HFF-Myc (cell line): ENCODE measurements around the gene HMGN5.

Experiments
- DNase-seq: peaks from one replicate; pipeline ENCODE4 v3.0.0-alpha.2; 2011; ENCODE audit warnings: low read depth; ENCODE audit errors: extremely low read depth
- H3K4me3 ChIP-seq: replicated peaks from 2 replicates; pipeline ENCODE4 v1.5.1; 2011; ENCODE audit warnings: low read depth, mild to moderate bottlenecking, control low read depth, low read length
- CTCF ChIP-seq: IDR thresholded peaks from 2 replicates; pipeline ENCODE4 v1.5.1; 2012; ENCODE audit warnings: mild to moderate bottlenecking, low read depth, low read length, control low read depth; ENCODE audit errors: missing control alignments

Gene HMGN5

GRCh38 chrX:81231476-81231875 lies 29.8 kb upstream of the HMGN5 start:
- no peak overlapping the region for H3K4me3 ChIP-seq
- TF ChIP-seq CTCF: no peak
- no peak for DNase-seq

- no peak for TF ChIP-seq CTCF
- no peak overlapping the region for H3K4me3 ChIP-seq
- DNase-seq: no peak
These were observed 28.2 kb upstream of the HMGN5 start for GRCh38 chrX:81229901-81230300.

DNA sequence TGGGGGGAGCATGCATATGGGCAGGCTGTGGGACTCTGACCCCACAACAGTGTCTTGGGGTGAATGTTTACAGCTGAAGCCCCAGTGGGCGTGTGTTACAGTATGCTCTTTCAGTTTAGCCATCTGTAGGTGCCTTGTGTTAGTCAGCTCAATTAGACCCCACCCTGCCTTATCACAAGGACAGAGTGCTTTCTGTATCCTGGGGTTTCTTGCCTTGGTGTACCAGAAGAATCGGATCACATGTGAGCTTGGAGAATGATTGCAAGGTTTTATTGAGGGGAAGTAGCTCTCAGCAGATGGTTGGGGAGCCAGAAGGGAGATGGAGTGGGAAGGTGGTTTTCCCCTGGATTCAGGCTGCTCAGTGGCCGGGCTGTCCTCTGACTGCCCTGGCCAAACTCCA lies 27.5 kb upstream of the HMGN5 start:
- no peak for TF ChIP-seq CTCF
- no peak for DNase-seq
- no peak overlapping the region for H3K4me3 ChIP-seq

DNA sequence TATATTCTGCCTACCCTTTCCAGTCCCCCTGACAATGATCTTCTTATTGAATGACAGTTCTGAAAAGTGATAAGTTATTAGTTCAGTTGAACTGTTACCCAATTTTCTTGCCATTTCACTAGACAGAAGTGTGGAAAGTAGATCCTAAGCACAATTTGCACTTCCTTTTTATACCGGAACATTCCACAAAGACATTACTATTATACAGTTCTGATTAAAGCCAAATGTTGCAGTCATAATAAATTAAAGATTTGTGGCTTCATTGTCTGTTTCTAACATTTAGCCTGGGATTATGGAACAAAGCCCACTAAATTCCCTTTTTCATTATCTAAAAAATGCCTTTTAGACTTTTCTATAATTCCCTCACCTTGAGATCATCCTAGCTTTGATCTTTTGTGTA lies 14.0 kb upstream of the HMGN5 start:
- no peak overlapping the region for H3K4me3 ChIP-seq
- no peak for TF ChIP-seq CTCF
- no peak for DNase-seq

DNA sequence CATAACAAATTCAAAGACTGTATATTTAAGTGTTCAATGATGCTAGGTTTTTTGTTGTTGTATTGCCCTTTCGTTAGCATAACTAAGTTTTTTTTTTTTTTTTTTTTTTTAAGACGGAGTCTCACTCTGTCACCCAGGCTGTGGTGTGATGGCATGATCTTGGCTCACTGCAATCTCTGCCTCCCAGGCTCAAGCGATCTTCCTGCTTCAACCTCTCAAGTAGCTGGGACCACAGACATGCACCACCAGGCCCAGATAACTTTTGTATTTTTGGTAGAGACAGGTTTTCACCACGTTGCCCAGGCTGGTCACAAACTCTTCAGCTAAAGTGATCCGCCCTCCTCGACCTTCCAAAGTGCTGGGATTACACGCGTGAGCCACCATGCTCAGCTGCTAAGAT lies 7.2 kb upstream of the HMGN5 start:
- no peak for DNase-seq
- H3K4me3 ChIP-seq: no peak overlapping the region
- no peak for TF ChIP-seq CTCF

DNA sequence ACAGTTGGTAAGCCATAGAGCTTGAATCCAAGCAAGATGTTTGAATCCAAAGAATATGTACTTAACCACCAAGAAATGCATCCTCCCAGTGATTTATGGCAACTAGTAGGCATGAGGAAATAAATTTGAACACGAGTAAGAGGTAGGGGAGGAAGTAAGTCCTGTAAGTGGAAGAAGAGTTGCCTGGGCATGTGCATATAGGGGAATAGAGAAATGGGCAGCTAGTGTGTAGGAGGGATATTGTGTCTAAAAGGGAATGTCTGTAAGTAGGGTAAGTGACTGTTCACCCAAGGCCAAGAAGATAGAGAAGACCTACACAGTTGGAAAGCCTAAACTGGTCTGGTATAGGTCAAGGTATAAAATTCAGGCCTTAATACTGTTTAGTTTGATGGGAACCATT lies 4.8 kb upstream of the HMGN5 start:
- TF ChIP-seq CTCF: no peak
- H3K4me3 ChIP-seq: no peak overlapping the region
- DNase-seq: no peak

GRCh38 chrX:81205551-81205950 lies 3.8 kb upstream of the HMGN5 start:
- no peak overlapping the region for H3K4me3 ChIP-seq
- TF ChIP-seq CTCF: no peak
- no peak for DNase-seq
